Fibroblast of skin of right biceps (primary cell): ENCODE measurements around the gene SMARCC2.

Source experiments
- DNase-seq: peaks from one replicate; pipeline ENCODE4 v3.0.0-alpha.2; 2013

SMARCC2 gene

DNA sequence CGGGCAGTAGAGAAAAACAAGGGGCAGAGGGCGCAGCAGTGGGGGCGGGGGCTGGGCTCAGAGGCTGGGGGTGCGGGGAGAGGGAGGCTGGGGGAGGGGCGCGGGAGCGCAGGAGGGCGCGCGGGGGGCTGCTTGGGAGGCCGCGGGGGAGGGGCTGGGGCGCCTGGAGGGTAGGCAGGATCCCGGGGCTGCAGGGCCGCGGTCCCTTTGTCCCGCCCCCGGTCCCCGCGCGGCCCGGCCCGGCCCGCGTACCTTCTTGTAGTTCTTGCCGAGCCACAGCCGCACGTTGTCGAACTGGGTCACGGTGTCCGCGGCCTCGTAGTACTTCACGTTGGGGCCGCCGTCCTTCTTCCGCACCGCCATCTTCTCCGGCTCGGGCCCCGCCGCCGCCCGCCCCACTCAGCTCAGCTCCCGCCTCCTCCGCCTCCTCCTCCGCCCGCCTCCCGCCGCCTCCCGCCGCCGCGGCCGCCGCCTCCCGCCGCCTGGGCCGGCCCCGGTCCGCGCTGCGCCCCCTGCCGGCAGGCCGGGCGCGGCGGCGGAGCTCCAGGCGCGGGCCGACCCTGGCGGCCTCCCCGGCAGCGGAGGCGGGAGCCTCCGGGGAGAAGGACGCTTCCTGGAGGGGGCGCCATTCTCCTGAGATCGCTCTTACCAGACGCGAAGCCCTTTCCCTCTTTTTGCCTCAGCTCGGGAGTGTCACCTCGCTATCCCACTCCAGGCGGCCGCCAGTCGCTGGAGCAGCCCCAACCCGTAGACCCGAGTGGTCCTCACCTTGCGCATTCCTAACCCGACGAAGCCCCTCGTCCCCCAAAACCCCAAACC, at the start of gene SMARCC2:
SMARCC2 (minus strand) TSS at position 385 of the 819 bp plus-strand sequence; CDS start at position 363, 22 bp downstream.
- peak; percentile 88 for DNase-seq

DNA sequence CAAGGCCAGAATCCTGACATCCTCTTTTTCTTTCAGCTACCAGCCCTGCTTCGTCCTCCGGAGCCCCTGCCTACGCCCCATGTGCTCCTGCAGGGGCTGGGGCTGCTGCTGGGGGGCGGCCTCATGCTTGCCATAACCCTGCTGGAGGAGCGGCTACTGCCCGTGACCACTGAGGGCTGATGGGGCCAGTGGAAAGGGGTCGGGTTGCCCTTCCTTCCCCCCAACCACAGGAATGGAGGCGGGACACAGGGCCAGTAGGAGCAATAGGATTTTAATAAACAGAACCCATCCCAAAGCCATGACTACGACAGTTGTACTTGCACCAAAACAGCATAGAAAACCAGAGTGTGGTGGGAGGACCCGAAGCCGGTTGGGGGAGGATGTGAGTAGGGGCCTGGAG, 48.3 kb upstream of the SMARCC2 start:
- no peak for DNase-seq

DNA sequence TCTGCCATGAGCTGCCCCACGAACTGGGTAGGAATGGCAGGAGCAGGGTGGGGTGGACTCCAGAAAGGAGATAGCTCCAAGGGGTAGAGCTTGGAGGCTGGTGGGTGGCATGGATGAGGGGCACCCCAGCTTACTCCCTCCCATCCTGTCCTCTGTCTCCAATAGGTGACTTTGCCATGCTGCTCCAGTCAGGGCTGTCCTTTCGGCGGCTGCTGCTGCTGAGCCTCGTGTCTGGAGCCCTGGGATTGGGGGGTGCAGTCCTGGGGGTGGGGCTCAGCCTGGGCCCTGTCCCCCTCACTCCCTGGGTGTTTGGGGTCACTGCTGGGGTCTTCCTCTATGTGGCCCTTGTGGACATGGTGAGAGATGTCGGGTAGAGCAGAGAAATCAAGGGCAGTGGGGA, 47.7 kb upstream of the SMARCC2 start:
- no peak for DNase-seq

DNA sequence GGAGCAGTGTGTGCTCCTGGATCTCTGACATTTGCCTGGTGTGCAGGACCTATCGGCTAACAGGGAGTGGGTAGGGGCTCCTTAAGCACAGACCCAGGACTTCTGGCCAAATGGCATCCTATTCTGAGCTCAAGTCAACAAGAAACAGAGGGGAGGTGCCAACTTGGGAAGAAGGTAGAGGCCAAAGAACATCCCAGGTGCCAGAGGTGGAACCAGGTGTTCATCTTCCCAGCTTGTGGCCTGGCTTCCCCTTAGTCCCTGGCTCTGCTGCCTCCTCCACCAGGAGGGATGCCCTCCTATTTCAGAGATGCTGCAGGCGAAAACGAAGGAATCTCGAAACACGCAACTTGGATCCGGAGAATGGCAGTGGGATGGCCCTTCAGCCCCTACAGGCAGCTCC, 46.8 kb upstream of the SMARCC2 start:
- DNase-seq = no peak

DNA sequence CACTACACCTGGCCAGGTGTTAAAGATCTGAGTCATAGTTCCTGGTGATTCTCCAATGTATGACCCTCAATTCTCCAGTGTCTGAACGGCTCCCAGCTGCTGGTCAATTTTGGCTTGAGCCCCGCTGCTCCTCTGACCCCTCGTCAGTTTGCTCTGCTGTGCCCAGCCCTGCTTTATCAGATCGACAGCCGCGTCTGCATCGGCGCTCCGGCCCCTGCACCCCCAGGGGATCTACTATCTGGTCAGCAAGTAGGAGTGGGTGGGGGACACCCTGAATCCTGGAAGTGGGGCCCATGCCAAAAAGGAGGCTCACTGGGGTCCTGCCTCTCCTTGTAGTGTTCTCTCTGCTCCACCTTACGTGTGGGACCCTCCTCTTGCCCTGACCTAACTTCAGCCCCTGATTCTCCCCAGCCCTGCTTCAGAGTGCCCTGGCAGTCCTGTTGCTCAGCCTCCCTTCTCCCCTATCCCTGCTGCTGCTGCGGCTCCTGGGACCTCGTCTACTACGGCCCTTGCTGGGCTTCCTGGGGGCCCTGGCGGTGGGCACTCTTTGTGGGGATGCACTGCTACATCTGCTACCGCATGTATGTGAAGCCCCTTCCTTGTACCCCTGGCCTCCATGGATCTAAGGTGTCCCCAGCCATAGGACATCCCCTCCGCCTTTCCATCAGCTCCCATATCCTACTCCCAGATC, 45.6 kb upstream of the SMARCC2 start:
- no peak for DNase-seq

DNA sequence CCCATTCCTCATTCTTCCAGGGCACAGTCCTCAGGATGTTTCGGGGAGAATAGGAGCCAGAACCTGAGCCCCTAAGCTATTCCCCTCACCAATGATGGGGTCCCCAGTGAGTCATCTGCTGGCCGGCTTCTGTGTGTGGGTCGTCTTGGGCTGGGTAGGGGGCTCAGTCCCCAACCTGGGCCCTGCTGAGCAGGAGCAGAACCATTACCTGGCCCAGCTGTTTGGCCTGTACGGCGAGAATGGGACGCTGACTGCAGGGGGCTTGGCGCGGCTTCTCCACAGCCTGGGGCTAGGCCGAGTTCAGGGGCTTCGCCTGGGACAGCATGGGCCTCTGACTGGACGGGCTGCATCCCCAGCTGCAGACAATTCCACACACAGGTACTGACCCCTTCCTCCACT, 41.9 kb upstream of the SMARCC2 start:
- DNase-seq = no peak

DNA sequence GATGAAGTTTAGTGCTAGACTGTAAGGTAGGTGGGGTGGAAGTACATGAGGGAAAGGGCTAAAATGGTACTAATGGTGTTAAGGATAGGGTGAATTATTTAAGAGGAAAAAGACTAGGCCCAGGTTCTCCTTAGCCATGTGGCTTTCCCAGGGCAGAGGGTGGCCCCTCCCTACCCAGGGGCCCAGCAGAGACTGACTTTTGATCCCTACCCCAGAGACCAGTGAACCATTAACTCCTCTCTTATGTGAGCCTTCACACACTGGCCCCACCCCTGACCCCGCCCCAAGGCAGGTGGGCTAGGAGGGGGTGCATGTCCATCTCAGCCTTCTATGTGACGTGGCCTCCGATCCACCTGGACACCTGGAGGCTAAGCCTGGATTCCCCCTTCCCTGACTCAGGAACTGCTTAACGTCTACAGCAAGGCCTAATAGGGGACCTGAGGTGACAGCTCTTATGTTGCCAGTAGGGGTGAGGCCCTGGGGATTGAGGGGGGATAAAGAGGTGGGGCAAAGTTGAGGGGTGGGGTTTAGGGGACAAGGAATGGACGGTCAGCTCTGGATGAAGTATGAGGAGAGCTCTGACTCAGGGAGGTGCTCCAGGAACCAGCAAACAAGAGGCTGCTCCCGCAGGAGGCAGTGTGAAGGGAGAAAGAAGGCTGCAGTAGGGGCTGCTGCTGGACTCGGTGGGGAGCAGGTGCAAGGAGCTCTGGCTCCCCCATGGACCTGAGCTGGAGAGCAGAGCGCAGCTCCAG, 41.3 kb upstream of the SMARCC2 start:
- DNase-seq = no peak

DNA sequence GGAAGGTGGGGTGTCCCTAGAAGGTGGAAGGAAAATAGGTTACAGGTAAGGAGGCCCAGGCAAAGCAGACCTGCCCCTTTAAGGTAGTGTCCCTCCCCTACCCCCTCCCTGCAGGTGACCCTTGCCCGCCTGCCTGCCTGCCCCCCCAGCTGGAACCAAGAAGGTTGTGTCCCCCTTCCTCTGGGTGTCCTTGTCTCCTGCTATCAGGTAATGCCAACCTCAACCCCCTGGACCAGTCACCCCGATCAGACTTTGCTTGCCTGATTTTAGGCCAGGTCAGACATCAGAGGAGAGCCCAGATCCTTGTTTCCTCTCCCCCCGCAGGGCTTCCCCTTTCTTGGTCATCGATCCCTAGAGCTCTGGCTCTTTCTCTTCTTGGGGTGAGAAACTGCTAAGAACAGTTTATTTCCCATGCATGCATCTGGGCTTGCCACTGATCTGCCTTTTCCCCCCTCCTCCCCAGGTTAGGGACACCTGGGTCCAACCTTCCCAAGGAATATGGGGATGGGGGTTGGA, 40.7 kb upstream of the SMARCC2 start, which contains the start of gene SLC39A5:
SLC39A5 (plus strand) TSS at position 136 of the 516 bp plus-strand sequence. CDS start 1,224 bp downstream, outside the sequence.
- DNase-seq = no peak

DNA sequence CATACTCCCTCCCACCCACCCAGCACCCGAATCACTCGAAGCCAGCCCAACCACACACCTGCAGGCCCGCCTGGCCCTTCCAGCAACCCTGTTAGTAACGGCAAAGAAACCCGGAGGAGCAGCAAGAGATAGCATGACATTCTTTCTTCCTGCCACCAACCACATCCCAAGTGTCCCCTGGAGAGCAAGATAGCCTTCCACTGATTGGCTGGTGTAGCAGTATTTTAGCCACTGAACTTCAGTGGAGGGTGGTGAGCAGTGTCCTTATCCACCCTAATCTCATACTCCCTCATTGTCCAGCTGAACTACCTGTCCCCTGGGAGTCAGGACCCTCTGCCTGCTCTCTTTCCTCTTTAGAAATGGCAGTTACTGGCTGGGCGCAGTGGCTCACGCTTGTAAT, 39.8 kb upstream of the SMARCC2 start:
- no peak for DNase-seq

DNA sequence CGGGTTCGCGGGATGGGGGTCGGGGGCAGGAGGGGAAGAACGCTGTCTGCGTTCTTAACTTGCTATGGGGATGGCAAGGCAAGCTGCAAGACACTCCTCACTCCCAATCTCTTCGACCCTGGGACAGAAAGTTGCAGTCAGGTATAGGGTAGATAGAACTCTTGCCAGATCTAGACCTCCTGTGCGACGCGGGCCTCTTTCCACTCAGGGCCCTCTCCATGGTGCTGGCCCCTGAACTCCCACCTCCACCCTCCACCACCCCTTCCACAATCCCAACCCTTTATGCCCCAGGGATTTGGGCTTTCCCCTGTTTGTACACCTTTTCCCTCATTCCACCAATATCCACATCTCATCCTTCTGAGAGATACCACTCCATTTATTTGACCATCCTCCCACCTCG, 35.7 kb upstream of the SMARCC2 start:
- no peak for DNase-seq

DNA sequence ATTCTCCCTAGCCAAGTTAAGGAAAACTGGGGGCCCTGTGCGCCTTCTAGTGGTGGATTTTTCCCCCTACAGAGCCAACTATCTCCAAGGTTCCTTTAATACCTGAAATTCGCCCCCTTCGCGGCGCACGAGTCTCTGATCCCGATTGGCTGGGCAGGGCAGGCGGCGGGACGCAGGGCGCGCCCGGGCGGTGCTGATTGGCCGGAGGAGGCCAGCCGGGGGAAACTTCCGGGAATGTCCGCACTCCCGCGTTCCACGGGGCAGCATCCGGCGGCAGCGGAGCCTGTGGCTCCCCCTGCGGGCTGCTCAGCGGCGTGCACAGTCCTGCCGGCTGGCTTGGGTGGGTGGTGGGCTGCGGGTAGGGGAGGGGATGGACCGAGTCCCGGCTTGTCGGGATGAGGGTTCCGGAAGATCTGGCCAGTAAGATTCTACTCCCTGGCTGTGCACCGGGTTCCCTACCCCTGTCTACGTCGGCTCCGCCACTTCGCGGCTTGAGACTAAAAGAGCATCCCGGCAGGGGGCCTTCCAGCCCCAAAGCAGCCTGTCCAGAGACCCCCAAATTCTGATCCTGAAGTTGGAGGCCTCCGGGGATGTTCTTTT, 34.9 kb upstream of the SMARCC2 start, which contains the start of gene NABP2:
NABP2 (plus strand) TSS at position 241 of the 600 bp plus-strand sequence. CDS start 515 bp downstream, outside the sequence.
- DNase-seq = peak; percentile 99

DNA sequence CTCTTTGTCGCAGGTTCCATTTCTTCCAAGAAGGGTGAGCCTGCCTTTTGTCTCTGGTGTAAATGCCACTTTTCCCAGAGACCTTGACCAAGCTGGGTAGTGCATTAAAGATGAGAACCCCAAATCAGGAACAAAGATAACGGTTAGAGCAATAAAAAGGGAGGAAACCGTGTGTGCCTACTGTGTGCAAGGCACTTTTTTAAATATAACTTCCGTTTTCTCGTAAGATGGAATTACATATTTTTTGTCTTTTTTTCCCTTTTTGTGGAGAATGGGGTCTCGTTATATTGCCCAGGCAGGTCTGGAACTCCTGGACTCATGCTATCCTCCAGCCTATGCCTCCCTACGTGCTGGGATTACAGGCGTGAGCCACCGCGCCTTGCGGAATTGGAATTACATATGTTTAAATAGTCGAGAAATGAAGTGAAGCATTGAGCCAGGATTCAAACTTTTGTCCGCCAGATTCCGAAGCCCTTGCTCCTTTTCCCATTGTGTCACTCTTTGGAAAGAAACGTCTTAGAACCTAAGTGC, 34.4 kb upstream of the SMARCC2 start:
- no peak for DNase-seq

DNA sequence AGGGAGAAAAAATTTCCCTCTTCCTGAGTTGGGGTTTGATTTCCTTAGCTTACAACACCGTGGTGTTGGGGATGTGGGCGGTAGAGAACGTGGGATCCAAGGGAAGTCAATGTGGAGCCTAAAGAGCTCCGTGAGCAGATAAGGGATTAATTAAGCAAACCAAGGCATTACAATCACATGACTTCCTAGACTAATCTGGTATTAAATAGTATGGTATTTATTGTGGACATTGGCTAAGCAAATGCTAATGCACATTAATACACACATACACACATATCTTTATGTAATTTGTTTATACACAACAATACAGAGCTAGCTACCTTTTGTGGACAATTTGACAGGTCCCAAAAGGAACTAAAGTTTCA, 33.2 kb upstream of the SMARCC2 start:
- no peak for DNase-seq

DNA sequence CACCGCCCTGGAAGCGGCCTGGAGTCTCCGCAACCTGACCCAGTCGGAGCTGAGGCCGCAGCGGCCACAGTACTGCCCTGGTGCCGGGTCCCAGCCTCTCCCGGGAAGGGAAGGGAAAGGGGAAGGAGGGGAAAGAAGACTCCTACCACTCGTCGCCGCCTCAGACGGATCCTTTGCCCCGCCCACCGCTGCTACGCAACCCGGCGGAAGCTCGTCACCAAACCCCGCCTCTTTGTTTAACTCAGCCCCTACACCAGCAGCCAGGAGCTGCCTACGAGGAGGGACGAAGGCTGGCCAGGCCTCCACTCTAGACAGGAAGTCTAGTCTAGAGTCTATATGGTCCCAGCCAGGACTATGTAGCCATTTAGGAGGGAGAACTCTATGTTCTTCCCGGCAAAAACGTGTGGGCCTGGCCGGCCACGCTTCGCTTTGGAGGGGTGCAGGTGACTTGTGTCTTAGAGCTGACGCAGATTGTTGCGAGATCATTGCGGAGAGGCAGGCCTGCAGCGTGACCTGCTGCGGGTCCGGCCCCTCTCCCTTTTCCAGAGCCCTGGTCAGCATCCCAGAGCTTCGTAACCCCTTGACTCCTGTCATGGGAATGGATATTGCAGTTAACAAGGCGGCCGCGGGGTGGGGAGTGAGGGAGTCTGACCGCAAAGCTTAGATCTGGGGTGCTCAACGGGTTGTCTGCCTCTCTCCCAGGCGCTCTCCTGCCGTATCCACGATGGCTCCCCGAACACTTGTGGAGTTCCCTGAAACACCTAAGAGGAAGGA, 32.7 kb upstream of the SMARCC2 start, which contains the start of gene RNF41:
RNF41 (minus strand) TSS at position 166 of the 774 bp plus-strand sequence. CDS start 7,875 bp downstream, outside the sequence.
- peak; percentile 98 for DNase-seq

DNA sequence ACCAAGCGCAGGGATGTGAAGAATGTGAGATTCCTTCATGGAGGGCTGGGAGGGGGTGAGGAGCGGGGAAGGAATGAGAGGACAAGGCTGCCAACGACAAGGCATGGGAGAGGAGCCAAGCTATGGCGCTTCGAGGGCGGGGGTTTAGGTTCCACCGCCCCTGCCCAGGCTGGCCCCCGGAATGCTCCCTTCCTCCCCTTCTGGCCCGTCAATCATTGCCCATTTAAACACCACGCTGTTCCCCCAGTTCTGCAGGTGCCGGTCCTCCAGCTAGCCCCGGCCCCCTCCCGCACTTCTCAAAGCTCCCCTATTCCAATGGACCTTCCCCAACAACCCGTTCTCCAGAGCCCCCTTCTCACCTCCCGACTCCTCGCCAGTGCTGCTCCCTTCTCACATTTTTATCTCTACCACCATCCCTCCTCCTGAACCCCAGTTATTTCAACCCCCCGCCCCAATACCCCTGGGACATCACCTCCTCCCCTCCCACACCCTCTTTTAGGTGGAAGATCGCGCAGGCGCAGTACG, 32.0 kb upstream of the SMARCC2 start:
- peak; percentile 87 for DNase-seq

DNA sequence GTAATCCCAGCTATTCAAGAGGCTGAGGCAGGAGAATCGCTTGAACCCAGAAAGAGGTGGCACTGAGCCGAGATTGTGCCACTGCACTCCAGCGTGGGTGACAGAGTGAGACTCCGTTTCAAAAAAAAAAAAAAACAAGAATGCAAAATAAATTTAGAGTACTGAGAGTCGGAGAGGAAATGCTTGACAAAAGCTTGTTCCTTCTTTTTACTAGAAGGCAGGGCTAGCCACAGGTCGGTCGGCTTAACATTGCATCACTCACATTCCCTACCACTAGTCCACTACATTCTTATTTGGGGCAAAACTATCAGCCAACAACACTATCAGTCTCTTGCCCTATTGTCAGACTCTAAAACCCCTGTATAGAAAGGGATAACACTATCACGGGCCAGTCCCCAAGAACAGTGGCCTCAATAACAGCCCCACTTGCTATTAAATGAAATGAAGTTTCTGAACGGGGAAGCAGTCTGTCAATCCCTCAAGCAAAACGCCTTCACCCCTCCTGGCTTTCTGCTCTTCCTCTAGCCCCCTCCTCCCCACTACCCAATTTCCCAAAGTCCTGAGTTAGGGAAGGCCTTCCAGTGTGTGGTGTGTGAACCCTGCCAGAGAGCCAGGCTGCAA, 31.4 kb upstream of the SMARCC2 start:
- peak; percentile 52 for DNase-seq

DNA sequence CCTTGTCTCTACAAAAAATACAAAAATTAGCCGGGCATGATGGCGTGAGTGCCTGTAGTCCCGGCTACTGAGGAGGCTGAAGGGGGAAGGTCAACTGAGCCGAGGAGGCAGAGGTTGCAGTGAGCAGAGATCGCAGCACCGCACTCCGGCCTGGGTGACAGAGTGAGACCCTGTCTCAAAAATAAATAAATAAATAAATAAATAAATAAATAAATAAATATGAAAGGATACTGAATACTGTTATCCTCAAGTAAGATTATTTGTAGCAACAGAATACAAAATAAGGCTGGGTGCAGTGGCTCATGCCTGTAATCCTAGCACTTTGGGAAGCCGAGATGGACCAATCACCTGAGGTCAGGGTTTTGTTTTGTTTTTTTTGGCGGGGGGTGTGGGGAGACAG, 30.6 kb upstream of the SMARCC2 start:
- no peak for DNase-seq

DNA sequence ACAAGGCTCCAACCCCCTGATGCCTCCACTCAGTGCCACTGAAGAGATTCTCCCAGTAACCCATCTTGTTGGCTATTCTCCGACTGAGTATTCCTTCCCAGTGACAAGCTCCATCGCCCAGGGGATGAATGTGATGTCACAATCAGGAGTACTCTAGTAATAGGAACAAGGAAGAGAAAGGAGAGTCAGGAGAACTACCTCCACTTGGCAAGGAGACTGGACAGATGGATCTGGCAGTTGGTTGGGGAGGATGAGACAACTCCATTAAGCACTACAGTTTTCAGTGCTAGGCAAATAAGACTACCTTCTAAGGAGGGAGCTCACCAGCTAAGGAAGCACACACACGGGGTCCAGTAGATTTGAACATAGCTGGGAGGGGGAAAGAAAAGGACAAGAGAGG, 27.2 kb upstream of the SMARCC2 start:
- no peak for DNase-seq

DNA sequence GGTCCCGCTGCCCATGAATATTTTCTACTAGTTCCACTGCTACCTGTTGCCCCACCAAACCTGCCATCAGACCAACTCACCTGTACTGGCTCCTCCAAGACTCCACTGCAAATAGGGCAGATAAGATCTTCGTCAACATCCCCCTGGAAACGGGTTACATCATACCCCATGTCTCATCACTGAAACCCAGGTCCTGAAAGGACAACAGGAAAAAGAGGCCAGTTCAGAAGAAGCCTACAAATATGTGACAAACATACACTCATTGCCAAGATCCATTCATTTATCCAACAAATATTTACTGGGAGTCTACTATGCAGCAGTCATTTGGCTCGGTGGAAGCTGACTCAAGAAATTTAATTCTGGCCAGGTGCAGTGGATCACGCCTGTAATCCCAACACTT, 24.6 kb upstream of the SMARCC2 start:
- no peak for DNase-seq

DNA sequence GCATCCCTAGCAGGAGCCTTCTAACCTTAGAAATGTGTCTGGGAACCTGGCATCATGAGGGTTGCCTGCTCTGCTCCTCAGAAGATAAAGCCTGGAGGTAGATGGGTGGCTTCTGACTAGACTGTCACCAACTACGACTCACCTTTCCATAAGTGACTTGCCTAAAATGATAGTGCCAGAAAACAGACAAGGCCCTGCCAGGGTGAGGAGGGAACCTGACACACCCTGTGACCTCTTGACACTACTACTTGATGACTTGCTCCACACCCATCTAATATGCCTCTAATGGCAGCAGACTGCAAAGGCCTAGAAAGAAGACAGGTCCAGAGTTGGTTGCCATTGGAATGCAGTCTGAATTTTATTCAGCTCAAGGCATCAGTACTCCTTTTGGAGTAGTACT, 23.1 kb upstream of the SMARCC2 start:
- no peak for DNase-seq

DNA sequence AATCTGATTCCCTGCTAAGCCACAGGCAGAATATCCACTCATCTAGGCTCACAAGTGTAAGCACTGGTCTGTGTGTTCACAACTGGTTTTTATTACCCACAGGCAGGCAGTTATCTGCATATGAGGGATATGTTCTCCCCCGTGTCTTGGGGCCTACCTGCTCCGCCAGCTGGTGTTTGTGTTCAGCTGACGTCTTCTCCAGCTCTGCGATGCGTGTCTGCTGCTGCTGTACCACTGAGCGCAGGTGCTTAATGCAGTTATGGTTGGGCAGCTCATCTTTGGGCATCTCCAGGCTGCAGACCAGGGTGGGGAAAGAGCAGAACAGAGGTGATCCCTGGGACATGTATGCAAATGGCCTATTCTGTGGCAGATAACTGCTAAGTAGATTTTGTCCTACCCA, 18.7 kb upstream of the SMARCC2 start:
- no peak for DNase-seq
